Ovary (tissue), 9 donors: Measurements from ENCODE around the gene CSMD2. TPM values are rescaled to one million over a fixed set of nuclear protein-coding genes. Genes with fewer than 3 reads are reported as not detected.

Experiments used
- DNase-seq, 5 donors: peaks; one replicate each; pipeline ENCODE4 v3.0.0-alpha.2; 2019 to 2020
- H3K27ac ChIP-seq, 2 donors: fragments of 200-600 bp; one replicate each; pipeline versions ENCODE4 v1.5.1 to v1.8.0; 2019 to 2022
- H3K27me3 ChIP-seq: fragments of 200-600 bp; one replicate; pipeline ENCODE4 v1.8.0; 2022
- H3K36me3 ChIP-seq: fragments of 200-600 bp; sonication (generic); one replicate; pipeline ENCODE4 v1.5.1; 2019
- H3K4me1 ChIP-seq: one replicate; pipeline ENCODE4 v1.8.1; 2013; ENCODE audit warnings: mild to moderate bottlenecking, moderate library complexity; ENCODE audit not compliant: insufficient read depth
- H3K4me3 ChIP-seq: fragments of 200-600 bp; sonication (generic); one replicate; pipeline ENCODE4 v1.5.1; 2017
- H3K9me3 ChIP-seq, 2 donors: fragments of 200-600 bp in 1 of 2; sonication (generic) in 1 of 2; one replicate each; pipeline versions ENCODE4 v1.5.1 to v1.8.1; 2013 to 2019; ENCODE audit warnings: mild to moderate bottlenecking in 1 of 2, moderate library complexity in 1 of 2
- CTCF ChIP-seq, 3 donors: fragments of 450-650 bp in 2 of 3; fragments of 200-600 bp in 1 of 3; IDR thresholded peaks; one replicate each; pipeline versions ENCODE4 v1.5.1 to v1.8.0; 2016 to 2022; ENCODE audit warnings: antibody characterized with exemption in 3 of 3, mild to moderate bottlenecking in 1 of 3
- EP300 ChIP-seq: sonication (generic); formaldehyde crosslinking; IDR thresholded peaks from one replicate; pipeline ENCODE4 v1.6.1; 2017; ENCODE audit warnings: antibody characterized with exemption
- POLR2A ChIP-seq: fragments of 450-650 bp; IDR thresholded peaks from one replicate; pipeline ENCODE4 v1.6.1; 2017; ENCODE audit warnings: antibody characterized with exemption, mild to moderate bottlenecking, moderate library complexity
- WGBS, 3 donors: extraction: QIAGEN DNeasy Blood & Tissue Kit in 1 of 3; methylation state at CpG; one replicate each; pipeline versions ENCODE4 v1.1.5 to v1.1.7; 2013 to 2017; 5-methylcytosine and 5-hydroxymethylcytosine counted together
- intact Hi-C, 4 donors: fragments of 100-400 bp; cut with DNase I; formaldehyde crosslinking; loops; one replicate each; pipeline versions ENCODE4 v1.11.0 to v1.15.1; 2022 to 2023
- polyA plus RNA-seq, 2 donors: library from polyadenylated mRNA; stranded (reverse); fragments of 200-250 nt in 1 of 2; fragments of 350-450 nt in 1 of 2; fragmentation: Illumina TruSeq in 1 of 2; extraction: RNeasy Lipid Tissue Mini Kit (QIAGEN cat#74804) in 1 of 2; gene quantifications; one replicate each; pipeline ENCODE4 v1.2.3, GENCODE V29; 2013 to 2014
- total RNA-seq, 7 donors: library from RNA; depleted of rRNA in 2 of 7; stranded (reverse); fragments of >200 nt in 2 of 7; fragmentation: NEBNext Ultra II Directional in 3 of 7; extraction: Animal tissue kit (Norgen Biotek cat#: 25700) in 3 of 7; gene quantifications; one replicate each; pipeline versions ENCODE4 v1.1.0 to v1.2.4, GENCODE V29; 2016 to 2023
- donor health status: DM: no; HTN: no; CAD: no; lungs with moderate emphysema.
- donor health status: DM: no; HTN: no; CAD: no.
- donor health status: Bipolar disorder and iron deficiency.
- donor health status: DM: yes; HTN: yes; CAD: no.
- donor health status: DM: no; HTN: no; CAD: no.
- donor health status: DM: yes; HTN: yes; CAD: no.

Gene CSMD2
- total and polyA plus RNA-seq, 9 donors, result 0.04 to 1.6 (median 0.18) TPM; not detected in 3

GRCh38 chr1:33784876-33785275 is 380.2 kb downstream of the CSMD2 start:
- H3K9me3 ChIP-seq, result no peaks in the 10 kb centered on the region
- WGBS, 3 donors, result 68 to 87% (median 74%) methylated on average over 3 of the region's 3 CpGs
- TF ChIP-seq POLR2A, result no peak
- no peak for TF ChIP-seq CTCF (IDR thresholded peaks at IDR 0.05)
- TF ChIP-seq EP300, result no peak
- DNase-seq, result no peak
- no peaks in the 10 kb centered on the region for H3K36me3 ChIP-seq
- H3K4me3 ChIP-seq, result no peak overlapping the region
- H3K27ac ChIP-seq, result no peak overlapping the region
- no peaks in the 10 kb centered on the region for H3K4me1 ChIP-seq
- intact Hi-C loops, result no loop called here
- no peaks in the 10 kb centered on the region for H3K27me3 ChIP-seq

GRCh38 chr1:33782776-33783175 is 382.3 kb downstream of the CSMD2 start:
- H3K4me3 ChIP-seq, result no peak overlapping the region
- no peak for DNase-seq
- TF ChIP-seq POLR2A (no peak), CTCF (IDR thresholded peaks at IDR 0.05) (no peak), EP300 (no peak)
- no peaks in the 10 kb centered on the region for H3K27me3 ChIP-seq
- WGBS, 3 donors, result 78 to 86% (median 80%) methylated on average over 7 of the region's 7 CpGs
- H3K36me3 ChIP-seq, result no peaks in the 10 kb centered on the region
- H3K27ac ChIP-seq, result no peak overlapping the region
- no peaks in the 10 kb centered on the region for H3K4me1 ChIP-seq
- no peaks in the 10 kb centered on the region for H3K9me3 ChIP-seq
- intact Hi-C loops, result no loop called here

DNA sequence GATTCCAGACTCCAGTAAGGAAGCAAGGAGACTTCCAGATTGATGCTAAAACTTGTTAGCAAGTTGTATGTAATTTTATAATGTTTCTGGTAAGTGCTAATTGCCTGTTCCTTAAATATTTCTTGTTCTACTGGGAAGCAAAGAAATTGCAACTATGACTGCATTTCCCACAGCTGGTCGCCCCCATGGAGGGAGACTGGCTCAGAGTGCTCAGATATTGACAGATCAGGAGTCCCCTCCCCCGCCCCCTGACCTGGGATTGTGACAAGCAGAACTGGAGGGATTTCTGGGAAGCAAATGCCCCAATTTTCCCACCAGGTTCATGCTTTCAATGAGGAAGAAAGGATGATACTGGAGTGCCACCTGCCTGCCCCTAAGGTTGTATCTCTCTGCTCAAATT is 383.4 kb downstream of the CSMD2 start:
- H3K4me3 ChIP-seq, result no peak overlapping the region
- H3K27me3 ChIP-seq, result no peaks in the 10 kb centered on the region
- intact Hi-C loops, result no loop called here
- 65 to 80% (median 68%) methylated on average over 2 of the region's 2 CpGs for WGBS, 3 donors
- no peak for DNase-seq
- H3K36me3 ChIP-seq, result no peaks in the 10 kb centered on the region
- H3K27ac ChIP-seq, result no peak overlapping the region
- H3K9me3 ChIP-seq, result no peaks in the 10 kb centered on the region
- H3K4me1 ChIP-seq, result no peaks in the 10 kb centered on the region
- TF ChIP-seq EP300, result no peak
- TF ChIP-seq CTCF (IDR thresholded peaks at IDR 0.05), result no peak
- TF ChIP-seq POLR2A, result no peak

DNA sequence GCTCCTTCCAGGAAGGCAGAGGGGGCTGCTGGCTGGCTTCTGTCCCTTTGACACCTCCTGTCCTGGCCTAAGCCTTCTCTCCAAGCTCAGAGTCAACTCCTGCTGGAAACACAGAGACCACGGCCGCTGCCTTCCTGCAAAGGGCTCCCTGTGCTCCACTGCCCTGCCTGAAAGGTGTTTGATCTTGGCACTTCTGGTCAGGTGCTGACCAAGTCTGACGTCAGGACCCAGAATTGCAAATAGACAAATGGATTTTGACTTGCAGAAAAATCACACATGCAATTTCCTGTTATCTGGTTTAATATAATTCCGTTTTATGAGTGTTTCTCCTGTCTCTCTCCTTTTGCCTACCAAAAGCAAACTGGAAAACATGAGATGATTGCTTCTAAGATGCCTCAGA is 387.7 kb downstream of the CSMD2 start:
- Histone ChIP-seq H3K4me3 (no peak overlapping the region), H3K9me3 (no peaks in the 10 kb centered on the region), H3K4me1 (no peaks in the 10 kb centered on the region), H3K36me3 (no peaks in the 10 kb centered on the region), H3K27ac (no peak overlapping the region), H3K27me3 (no peaks in the 10 kb centered on the region)
- DNase-seq, result no peak
- TF ChIP-seq EP300 (no peak), POLR2A (no peak), CTCF (IDR thresholded peaks at IDR 0.05) (no peak)
- 59 to 73% (median 66%) methylated on average over 4 of the region's 4 CpGs for WGBS, 3 donors
- intact Hi-C loops, result no loop called here

DNA sequence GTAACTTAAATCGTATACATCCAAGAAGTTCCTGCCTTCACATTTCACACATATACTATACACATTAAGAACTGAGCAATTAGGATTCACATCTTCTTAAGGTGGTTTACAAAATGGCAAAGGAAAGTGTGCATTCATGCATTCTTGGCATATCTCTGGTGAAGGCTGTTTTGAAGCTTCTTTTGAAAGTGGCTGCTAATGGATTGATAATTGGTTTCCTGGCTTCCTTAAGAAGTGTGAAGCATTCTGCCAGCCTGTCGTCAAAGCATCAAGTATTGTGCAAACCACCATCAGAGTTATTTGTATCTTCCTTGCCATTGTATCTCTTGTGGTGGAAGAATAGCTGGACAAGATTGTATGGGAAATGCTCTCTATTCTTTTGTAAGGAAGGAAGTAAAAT is 396.2 kb downstream of the CSMD2 start:
- Histone ChIP-seq H3K36me3 (no peaks in the 10 kb centered on the region), H3K27ac (no peak overlapping the region), H3K4me3 (no peak overlapping the region), H3K27me3 (no peaks in the 10 kb centered on the region), H3K4me1 (no peaks in the 10 kb centered on the region), H3K9me3 (no peaks in the 10 kb centered on the region)
- TF ChIP-seq CTCF (IDR thresholded peaks at IDR 0.05) (no peak), EP300 (no peak), POLR2A (no peak)
- no peak for DNase-seq
- 44 to 75% (median 59%) methylated on average over 2 of the region's 2 CpGs for WGBS, 3 donors
- intact Hi-C loops, result no loop called here
